Ishikawa (cell line): Measurements from ENCODE around the gene COL23A1.

Source experiments
- FOXM1 ChIP-seq: IDR thresholded peaks from 2 replicates; pipeline ENCODE4 v1.6.1; 2012; ENCODE audit warnings: low read depth, borderline replicate concordance
- TCF12 ChIP-seq: IDR thresholded peaks from 2 replicates; pipeline ENCODE4 v1.6.1; 2012; ENCODE audit warnings: low read depth

DNA sequence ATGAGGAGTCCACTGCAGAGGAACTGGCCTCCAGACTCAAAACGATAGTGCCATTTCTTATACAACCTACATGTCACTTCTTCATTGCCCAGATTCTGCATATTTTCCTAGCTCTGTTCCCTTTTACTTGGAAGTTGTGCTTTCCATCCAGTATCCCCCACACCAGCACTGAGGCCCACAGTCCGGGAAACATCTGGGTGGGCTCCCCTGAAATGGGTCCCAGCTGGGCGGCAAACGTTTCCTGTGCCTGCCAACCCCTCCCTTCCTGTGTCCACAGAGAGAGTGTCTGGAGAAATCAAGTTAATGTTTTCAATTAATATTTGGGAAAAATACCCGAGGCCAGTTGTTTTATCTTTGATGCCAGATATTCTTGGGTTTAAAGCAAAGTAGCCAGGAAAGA, 111.8 kb downstream of the COL23A1 start:
- TF ChIP-seq TCF12 = no peak
- no peak for TF ChIP-seq FOXM1
